Transverse colon (tissue), 4 donors: ENCODE data around the gene LYRM4.

Experiments
- CTCF ChIP-seq, 5 experiments: fragments of 200-600 bp in 3 of 5; fragments of 450-650 bp in 2 of 5; sonication (generic) in 3 of 5; IDR thresholded peaks; 1 replicate in 2 of 5; 2 replicates in 3 of 5; pipeline ENCODE4 v1.5.1; 2016 to 2017; ENCODE audit warnings: antibody characterized with exemption in 5 of 5, inconsistent platforms in 3 of 5, mild to moderate bottlenecking in 2 of 5, moderate library complexity in 1 of 5
- POLR2AphosphoS5 ChIP-seq, 3 donors: sonication (generic); formaldehyde crosslinking; IDR thresholded peaks; one replicate each; pipeline ENCODE4 v1.6.1; 2016; ENCODE audit warnings: antibody characterized with exemption in 3 of 3

GRCh38 chr6:5293692-5294091 is 32.9 kb upstream of the LYRM4 start:
- TF ChIP-seq POLR2AphosphoS5 (IDR thresholded peaks at IDR 0.05) (no peak), CTCF (IDR thresholded peaks at IDR 0.05) (no peak)
